ENCODE results near the gene RIPPLY2.
"Not testable (repeated sequence)": the region's sequence is repeated elsewhere in the genome, so short reads cannot be mapped to it uniquely, and the experiment has no call there.

The RIPPLY2 gene

GRCh38 chr6:83860782-83861495 lies 7.8 kb downstream of the RIPPLY2 start:
- DNase-seq: no peak

DNA sequence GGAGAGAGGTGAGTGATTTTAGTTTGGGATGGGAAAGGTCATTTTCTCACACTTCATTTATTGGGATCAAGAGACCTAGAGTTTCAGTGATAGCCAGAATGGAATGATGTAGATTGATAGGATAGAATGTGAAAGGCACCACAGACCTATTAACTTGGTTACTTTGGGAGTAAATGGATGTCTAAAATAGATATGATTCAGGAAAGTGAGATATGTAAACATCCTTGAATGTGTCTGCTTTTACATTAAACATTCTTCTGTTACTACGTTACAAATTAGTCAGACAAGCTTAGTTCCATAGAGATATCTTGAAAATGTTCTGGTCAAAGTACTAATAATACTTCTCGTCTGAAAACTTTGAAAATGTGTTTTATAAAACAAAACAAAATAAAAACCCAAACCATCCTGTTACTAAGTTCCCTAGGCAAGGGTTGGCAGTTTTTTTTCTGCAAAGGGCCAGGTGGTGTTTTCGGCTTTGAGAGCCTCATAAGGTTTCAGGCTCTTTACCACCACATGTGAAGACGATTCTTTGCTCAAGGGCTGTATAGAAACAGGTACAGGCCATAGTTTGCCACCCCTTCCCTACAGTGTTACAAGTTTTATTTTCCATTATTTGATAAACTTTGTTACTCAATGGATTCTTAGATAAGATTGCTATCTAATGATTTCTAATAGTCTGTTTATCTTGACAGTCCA lies 9.8 kb downstream of the RIPPLY2 start:
- DNase-seq: no peak

DNA sequence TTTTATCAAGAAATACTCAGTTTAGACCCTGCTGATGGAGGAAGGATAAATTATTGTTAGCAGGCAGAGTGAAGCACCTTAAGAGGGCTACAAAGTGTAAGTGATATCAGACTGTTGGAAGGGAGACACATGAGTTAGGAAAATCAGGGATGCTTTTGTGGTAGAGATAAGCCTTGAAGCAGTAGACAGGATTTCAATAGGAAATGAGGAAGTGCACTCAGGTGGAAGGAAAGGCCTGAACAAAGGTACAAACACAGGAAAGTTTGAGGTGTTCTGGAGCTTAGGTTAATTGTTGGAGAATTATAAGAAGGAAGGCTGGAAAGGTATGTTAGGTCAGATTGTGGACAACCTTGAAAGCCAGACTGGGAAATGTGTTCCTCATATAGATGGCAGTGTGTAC lies 13.9 kb downstream of the RIPPLY2 start:
- no peak for DNase-seq

DNA sequence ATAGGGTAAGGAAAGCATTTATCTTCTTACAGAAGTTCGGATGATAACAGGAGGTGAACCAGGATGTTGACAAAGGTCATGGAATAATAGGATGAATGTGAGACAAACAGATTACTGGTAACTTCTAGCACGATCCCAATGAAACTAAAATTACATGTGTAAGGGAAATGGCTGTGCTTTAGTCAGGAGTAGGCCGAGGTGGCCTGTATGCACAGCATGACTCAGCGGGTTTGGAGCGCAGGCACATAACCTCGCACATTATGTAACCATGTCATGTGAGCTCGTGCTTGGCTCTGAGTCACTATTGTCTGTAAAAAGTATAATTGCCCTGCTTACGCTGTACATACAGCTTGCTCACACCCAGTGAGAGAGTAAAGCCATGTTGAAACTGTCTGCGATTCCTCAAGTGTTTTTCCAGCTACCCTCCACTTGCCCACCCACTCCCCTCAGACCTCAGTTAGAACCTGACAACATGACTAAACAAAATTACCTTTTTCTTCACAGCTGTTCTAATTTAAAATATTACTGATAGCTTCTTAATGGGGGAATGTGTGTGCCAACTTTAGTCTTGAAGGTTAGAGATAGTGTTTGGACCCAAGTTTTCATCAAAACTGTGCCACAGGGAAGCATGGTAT lies 14.5 kb downstream of the RIPPLY2 start:
- no peak for DNase-seq

DNA sequence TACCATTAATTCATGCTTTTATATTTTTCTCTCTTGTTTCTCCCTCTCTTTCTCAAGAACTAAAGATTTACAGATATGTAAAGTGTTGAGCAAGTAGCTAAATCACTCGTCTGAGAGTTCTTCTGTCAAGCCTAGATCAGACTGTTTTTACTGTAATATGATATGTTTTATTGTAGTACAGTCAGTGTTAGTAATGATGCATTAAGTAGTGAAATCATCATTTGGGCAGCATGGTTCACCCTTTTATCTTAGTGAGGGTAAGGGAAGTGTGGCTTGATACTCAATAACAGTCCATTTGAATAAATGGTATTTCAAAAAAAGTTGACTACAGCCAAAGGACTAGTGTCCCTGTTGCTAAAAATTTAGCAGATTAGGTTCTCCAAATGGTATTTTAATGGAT lies 15.5 kb downstream of the RIPPLY2 start:
- no peak for DNase-seq

GRCh38 chr6:83870649-83871048 lies 17.5 kb downstream of the RIPPLY2 start:
- no peak for DNase-seq

DNA sequence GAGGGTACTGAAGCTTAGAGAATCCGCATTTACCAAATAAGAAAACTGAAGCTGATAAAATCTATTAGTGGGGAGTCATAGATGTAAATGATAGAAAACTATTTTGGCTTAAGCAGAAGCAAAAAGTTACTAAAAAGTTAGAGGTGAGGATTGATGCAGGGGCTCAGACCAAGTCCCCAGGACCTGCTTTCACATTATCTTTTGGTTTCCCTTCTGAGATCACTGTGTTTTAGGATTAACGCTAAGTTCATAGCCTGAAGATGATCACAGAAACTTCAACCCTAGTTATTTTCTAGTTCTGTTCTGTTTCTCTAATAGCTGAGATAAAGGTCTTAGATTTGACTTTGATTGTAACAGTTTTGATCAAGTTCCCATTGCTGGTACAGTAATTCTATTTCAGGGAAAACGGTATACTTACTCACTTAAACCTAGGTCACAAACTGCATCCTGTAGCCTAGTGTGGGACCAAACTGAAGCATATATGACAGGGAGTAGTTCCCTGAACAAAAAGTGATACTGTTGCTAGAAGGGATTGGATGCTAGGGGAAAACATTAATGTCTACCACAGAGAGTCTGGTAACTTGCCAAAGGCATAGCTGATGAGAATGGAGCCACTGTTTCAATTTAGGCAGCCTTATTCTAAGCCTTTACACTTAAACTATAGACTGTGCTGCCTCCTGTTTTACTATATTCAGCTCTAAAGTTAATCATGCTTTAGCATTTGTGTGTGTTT lies 19.4 kb downstream of the RIPPLY2 start:
- DNase-seq: no peak

- no peak for DNase-seq
These were observed 20.7 kb downstream of the RIPPLY2 start for GRCh38 chr6:83873869-83874268.

- no peak for DNase-seq
These were observed 22.7 kb downstream of the RIPPLY2 start for GRCh38 chr6:83875843-83876242.

- DNase-seq: no peak
These were observed 25.9 kb downstream of the RIPPLY2 start for GRCh38 chr6:83878902-83879644.

GRCh38 chr6:83879746-83880145 lies 26.6 kb downstream of the RIPPLY2 start:
- no peak for DNase-seq

- no peak for DNase-seq
These were observed 30.1 kb downstream of the RIPPLY2 start for GRCh38 chr6:83883240-83883639.

DNA sequence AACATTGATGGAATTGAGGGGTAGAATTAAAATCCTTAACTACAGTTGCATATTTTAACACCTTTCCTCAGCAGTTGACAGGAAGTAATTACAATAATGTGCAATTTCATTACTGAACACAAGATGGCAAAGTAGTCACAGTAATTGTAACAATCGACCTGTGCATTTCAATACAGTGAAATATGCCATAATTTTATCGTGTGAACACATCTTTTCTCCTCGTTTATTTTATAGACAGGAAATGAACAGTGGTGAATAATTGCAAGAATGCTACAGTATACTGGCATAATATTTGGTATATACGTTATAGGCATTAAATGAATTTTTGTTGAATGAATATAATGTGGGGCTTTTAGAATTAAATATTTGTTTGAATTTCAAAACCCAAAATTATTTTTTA lies 31.4 kb downstream of the RIPPLY2 start:
- DNase-seq: no peak

GRCh38 chr6:83885984-83886383 lies 32.8 kb downstream of the RIPPLY2 start:
- DNase-seq: no peak

DNA sequence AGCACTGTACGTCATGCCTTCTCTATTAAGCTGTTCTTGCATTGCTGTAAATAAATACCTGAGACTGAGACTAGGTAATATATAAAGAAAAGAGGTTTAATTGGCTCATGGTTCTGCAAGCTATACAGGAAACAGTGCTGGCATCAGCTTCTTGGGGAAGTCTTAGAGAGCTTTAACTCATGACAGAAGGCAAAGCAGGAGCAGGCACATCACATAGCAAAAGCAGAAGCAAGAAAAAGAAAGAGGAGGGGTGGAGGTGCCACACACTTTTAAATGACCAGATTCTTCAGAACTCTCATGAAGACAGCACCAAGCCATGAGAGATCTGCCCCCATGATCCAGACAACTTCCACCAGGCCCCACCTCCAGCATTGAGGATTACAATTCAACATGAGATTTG lies 36.5 kb downstream of the RIPPLY2 start:
- DNase-seq: no peak

DNA sequence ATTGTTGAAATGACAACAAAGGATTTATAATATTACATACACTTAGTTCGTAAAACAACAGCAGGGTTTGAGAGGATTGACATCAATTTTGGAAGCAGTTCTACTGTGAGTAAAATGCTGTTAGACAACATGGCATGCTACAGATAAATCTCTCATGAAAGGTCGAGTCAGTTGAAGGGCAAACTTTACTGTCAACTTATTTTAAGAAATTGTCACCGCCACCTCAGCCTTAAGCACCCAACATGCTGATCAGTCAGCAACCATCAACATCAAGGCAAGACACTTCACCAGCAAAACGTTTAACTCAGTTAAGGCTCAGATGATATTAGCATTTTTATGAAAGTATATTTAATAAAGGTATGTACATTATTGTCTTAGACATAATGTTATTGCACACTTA lies 37.4 kb downstream of the RIPPLY2 start:
- DNase-seq: no peak

DNA sequence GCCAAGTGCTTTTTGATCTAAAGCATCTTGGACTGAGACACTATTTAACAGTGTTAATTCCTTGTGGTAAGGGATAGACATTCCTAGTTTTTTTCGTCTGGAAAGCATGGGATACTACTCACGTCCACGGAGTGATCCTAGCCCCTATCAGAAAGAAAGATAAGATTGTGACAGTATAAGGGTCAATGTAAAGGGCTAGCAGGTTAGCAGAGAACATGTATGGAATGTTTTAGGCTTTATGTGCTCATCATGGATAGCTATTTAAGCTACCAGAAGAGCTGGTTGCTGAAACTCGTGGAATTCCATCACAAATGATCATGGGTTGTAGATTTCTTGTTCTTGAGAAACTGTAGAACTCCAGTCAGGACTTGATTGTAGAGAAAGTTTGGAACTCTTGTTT lies 38.4 kb downstream of the RIPPLY2 start:
- no peak for DNase-seq

GRCh38 chr6:83893024-83893423 lies 39.9 kb downstream of the RIPPLY2 start:
- peak; percentile 21 for DNase-seq

GRCh38 chr6:83897094-83897493 lies 43.9 kb downstream of the RIPPLY2 start:
- DNase-seq: not testable (repeated sequence)

DNA sequence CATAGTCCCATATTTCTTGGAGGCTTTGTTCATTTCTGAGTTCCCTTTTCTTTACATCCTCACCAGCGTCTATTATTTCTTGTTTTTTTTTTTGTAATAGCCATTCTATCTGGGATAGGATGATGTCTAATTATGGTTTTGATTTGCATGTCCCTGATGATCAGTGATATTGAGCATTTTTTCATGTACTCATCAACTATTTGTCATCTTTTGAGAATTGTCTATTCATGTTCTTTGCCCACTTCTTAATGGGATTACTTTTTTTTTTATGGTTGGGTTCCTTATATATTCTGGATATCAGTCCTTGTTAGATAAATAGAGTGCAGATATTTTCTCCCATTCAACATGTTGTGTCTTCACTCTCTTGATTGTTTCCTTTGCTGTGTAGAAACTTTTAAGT lies 48.5 kb downstream of the RIPPLY2 start:
- DNase-seq: no peak

GRCh38 chr6:83904395-83904794 lies 51.2 kb downstream of the RIPPLY2 start:
- DNase-seq: no peak

GRCh38 chr6:83905648-83906047 lies 52.5 kb downstream of the RIPPLY2 start:
- DNase-seq: no peak
